ENCODE results near the gene STT3B.

DNA sequence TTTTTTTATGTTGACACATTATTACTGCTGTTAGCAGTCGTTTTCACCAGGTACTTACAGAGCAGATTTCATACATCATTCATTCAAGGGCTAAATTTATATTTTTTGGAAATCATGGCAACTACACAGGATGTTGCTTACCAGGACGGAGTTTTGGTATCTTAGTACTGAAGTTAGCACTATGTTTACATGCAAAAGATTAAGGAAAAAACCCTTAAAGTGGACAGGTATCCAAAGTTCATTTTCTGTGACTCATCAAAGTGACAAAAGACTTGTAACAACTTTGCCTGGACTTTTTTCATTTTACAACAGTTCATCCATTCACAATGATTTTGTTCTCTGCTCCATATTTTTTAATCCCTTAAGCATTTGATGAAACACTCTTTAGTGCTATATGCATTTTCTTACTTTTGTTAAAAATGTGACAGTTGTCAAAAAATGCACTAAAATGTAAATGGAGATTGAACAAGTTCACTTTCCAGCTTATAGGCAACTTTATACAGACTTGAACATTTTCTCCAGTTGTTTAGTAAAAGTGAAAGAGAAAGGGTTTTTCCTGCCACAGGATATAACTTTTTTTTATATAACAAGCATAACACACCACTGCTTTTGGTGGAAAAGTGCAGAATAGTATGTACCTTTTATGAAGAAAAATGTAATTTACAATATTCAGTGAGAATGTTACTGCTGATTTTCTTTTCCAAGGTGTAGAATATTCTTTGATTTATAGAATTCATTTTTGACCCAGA is 104.1 kb downstream of the STT3B start:
- no peak for TF ChIP-seq EZH2 (IDR thresholded peaks at IDR 0.05; ENCODE audit: low read length, missing control alignments)
- TF ChIP-seq, protein P1, sequence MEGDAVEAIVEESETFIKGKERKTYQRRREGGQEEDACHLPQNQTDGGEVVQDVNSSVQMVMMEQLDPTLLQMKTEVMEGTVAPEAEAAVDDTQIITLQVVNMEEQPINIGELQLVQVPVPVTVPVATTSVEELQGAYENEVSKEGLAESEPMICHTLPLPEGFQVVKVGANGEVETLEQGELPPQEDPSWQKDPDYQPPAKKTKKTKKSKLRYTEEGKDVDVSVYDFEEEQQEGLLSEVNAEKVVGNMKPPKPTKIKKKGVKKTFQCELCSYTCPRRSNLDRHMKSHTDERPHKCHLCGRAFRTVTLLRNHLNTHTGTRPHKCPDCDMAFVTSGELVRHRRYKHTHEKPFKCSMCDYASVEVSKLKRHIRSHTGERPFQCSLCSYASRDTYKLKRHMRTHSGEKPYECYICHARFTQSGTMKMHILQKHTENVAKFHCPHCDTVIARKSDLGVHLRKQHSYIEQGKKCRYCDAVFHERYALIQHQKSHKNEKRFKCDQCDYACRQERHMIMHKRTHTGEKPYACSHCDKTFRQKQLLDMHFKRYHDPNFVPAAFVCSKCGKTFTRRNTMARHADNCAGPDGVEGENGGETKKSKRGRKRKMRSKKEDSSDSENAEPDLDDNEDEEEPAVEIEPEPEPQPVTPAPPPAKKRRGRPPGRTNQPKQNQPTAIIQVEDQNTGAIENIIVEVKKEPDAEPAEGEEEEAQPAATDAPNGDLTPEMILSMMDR (conservative IDR thresholded peaks at IDR 0.05 in 1 of 2, IDR thresholded peaks at IDR 0.05 in 1 of 2; ENCODE audit: low read depth in 1 of 2, low read length in 2 of 2), result no peak
